OCI-LY1 (cell line): ENCODE data around the gene SMURF2.

ENCODE experiments used
- H2AFZ ChIP-seq: fragments of 200-600 bp; sonication (generic), shearing (Covaris generic); 2 replicates; pipeline ENCODE4 v1.6.0; 2014; ENCODE audit warnings: antibody characterized with exemption, mild to moderate bottlenecking, low read length
- H3F3A ChIP-seq: fragments of 200-600 bp; sonication (generic), shearing (Covaris generic); 2 replicates; pipeline ENCODE4 v1.6.0; 2014; ENCODE audit warnings: mild to moderate bottlenecking, antibody characterized with exemption, low read length, moderate library complexity; ENCODE audit not compliant: insufficient read depth
- H3K27ac ChIP-seq: fragments of 200-600 bp; sonication (generic); 2 replicates; pipeline ENCODE4 v1.5.1; 2014; ENCODE audit warnings: low read length, mixed run types, mild to moderate bottlenecking, low read depth; ENCODE audit not compliant: poor library complexity, severe bottlenecking
- H3K27me3 ChIP-seq: fragments of 200-600 bp; sonication (generic); 2 replicates; pipeline ENCODE4 v1.6.0; 2014; ENCODE audit warnings: antibody characterized with exemption, mild to moderate bottlenecking, low read length, moderate library complexity; ENCODE audit not compliant: insufficient read depth
- H3K36me3 ChIP-seq: fragments of 200-600 bp; sonication (generic); 2 replicates; pipeline ENCODE4 v1.6.1; 2014; ENCODE audit warnings: mild to moderate bottlenecking, antibody characterized with exemption, low read length, moderate library complexity, mixed read lengths; ENCODE audit not compliant: insufficient read depth
- H3K4me1 ChIP-seq: fragments of 200-600 bp; sonication (generic); 2 replicates; pipeline ENCODE4 v1.5.1; 2014; ENCODE audit warnings: mild to moderate bottlenecking, low read length, moderate library complexity; ENCODE audit not compliant: insufficient read depth, severe bottlenecking
- H3K4me2 ChIP-seq: fragments of 200-600 bp; sonication (generic), shearing (Covaris generic); 2 replicates; pipeline ENCODE4 v1.6.1; 2014; ENCODE audit warnings: low read length
- H3K4me3 ChIP-seq: fragments of 200-600 bp; sonication (generic); 2 replicates; pipeline ENCODE4 v1.5.1; 2014; ENCODE audit warnings: low read length, low read depth, mild to moderate bottlenecking, mixed read lengths; ENCODE audit not compliant: poor library complexity, severe bottlenecking
- H3K79me2 ChIP-seq: fragments of 200-600 bp; shearing (Covaris generic); 2 replicates; pipeline ENCODE4 v1.6.1; 2016; ENCODE audit warnings: mixed run types, low read length, mixed read lengths; ENCODE audit not compliant: insufficient read depth
- H3K9ac ChIP-seq: fragments of 200-600 bp; sonication (generic), shearing (Covaris generic); 2 replicates; pipeline ENCODE4 v1.6.1; 2014; ENCODE audit warnings: mild to moderate bottlenecking, low read length, mixed read lengths
- H3K9me2 ChIP-seq: fragments of 200-600 bp; sonication (generic), shearing (Covaris generic); 2 replicates; pipeline ENCODE4 v1.6.1; 2014; ENCODE audit warnings: low read depth, mild to moderate bottlenecking, low read length, mixed read lengths
- H3K9me3 ChIP-seq: fragments of 200-600 bp; shearing (Covaris generic); 2 replicates; pipeline ENCODE4 v1.6.1; 2014; ENCODE audit warnings: low read length, mixed read lengths
- H4K20me1 ChIP-seq: fragments of 200-600 bp; sonication (generic), shearing (Covaris generic); 2 replicates; pipeline ENCODE4 v1.6.0; 2016; ENCODE audit warnings: mild to moderate bottlenecking, low read length; ENCODE audit not compliant: insufficient read depth
- CTCF ChIP-seq: fragments of 200-600 bp; sonication (generic), shearing (Covaris generic); IDR thresholded peaks from 2 replicates; pipeline ENCODE4 v1.5.1; 2017; ENCODE audit warnings: mild to moderate bottlenecking, antibody characterized with exemption, low read length, moderate library complexity, mixed read lengths
- EZH2 ChIP-seq: fragments of 200-600 bp; sonication (generic), shearing (Covaris generic); IDR thresholded peaks from 2 replicates; pipeline ENCODE4 v1.8.0; 2017; ENCODE audit warnings: borderline replicate concordance, mixed run types, mild to moderate bottlenecking, antibody characterized with exemption, low read length, moderate library complexity, mixed read lengths

The SMURF2 gene

GRCh38 chr17:64661976-64662773 lies at the start of gene SMURF2:
SMURF2 (minus strand) TSS chr17:64662307; CDS start chr17:64661880, 427 bp downstream.
- Histone ChIP-seq H3K36me3 (no peaks in the 10 kb centered on the region), H3K27ac (peak within 1 kb of the TSS; percentile 32), H3K4me1 (peaks cover 21% of the 10 kb centered on the region), H4K20me1 (no peaks in the 10 kb centered on the region), H2AFZ (peak within 1 kb of the TSS; percentile 91), H3K9ac (peak within 1 kb of the TSS; percentile 78), H3K4me2 (peak within 1 kb of the TSS; percentile 98), H3K4me3 (peak within 1 kb of the TSS; percentile 82), H3F3A (0 out of 2 replicates have a peak, but pooled peaks cover 3% of the 10 kb centered on the region), H3K9me2 (no peaks in the 10 kb centered on the region), H3K79me2 (peaks cover 14% of the 10 kb centered on the region), H3K9me3 (no peaks in the 10 kb centered on the region), H3K27me3 (no peaks in the 10 kb centered on the region)
- TF ChIP-seq EZH2 (no peak), CTCF (no peak)

- Histone ChIP-seq H3K4me2 (no peak overlapping the region), H3K4me1 (peaks cover 7% of the 10 kb centered on the region), H3K27me3 (0 out of 2 replicates have a peak, but pooled peaks cover 4% of the 10 kb centered on the region), H3K9me2 (no peaks in the 10 kb centered on the region), H3K9me3 (no peaks in the 10 kb centered on the region), H3F3A (no peaks in the 10 kb centered on the region), H2AFZ (no peak overlapping the region), H3K4me3 (no peak overlapping the region), H3K27ac (no peak overlapping the region), H3K9ac (no peak overlapping the region), H3K36me3 (no peaks in the 10 kb centered on the region), H3K79me2 (no peaks in the 10 kb centered on the region), H4K20me1 (no peaks in the 10 kb centered on the region)
- TF ChIP-seq EZH2 = no peak
- no peak for TF ChIP-seq CTCF
Measured at GRCh38 chr17:64709481-64709880, 47.4 kb upstream of the SMURF2 start.

GRCh38 chr17:64707050-64707591 lies 45.0 kb upstream of the SMURF2 start:
- H3K27ac ChIP-seq = no peak overlapping the region

More at GRCh38 chr17:64707050-64707591, 45.0 kb upstream of the SMURF2 start:
- Histone ChIP-seq H3K79me2 (no peaks in the 10 kb centered on the region), H3K4me1 (no peaks in the 10 kb centered on the region), H3K9ac (no peak overlapping the region), H3F3A (no peaks in the 10 kb centered on the region), H3K9me3 (no peaks in the 10 kb centered on the region), H3K27me3 (0 out of 2 replicates have a peak, but pooled peaks cover 4% of the 10 kb centered on the region), H4K20me1 (no peaks in the 10 kb centered on the region), H3K36me3 (no peaks in the 10 kb centered on the region), H3K4me2 (no peak overlapping the region), H2AFZ (no peak overlapping the region), H3K9me2 (no peaks in the 10 kb centered on the region), H3K4me3 (no peak overlapping the region)
- no peak for TF ChIP-seq CTCF
- no peak for TF ChIP-seq EZH2
